ENCODE data around the gene PLCD3. TPM values are rescaled to one million over a fixed set of nuclear protein-coding genes. Genes with fewer than 3 reads are reported as not detected.
A peak's percentile ranks its signal among the peaks of the same experiment; 100 is the strongest.

The PLCD3 gene
- total and polyA plus RNA-seq, 9 of the 15 experiments (the other 6 are each of a cell fraction or from before 2014, with no cell fraction given) = 0.20 to 22.6 (median 7.5) TPM

GRCh38 chr17:45060382-45060796 is 71.9 kb downstream of the PLCD3 start (continued):
- TF ChIP-seq E2F6 (IDR thresholded peaks at IDR 0.05; ENCODE audit: borderline replicate concordance in 1 of 2, extremely low read depth in 1 of 2, insufficient read depth in 1 of 2, insufficient read length in 1 of 2, low read depth in 1 of 2, low read length in 1 of 2, poor library complexity in 1 of 2, severe bottlenecking in 1 of 2) (peak in 1 of 2 experiments; percentile 11), TFAP4 (CRISPR knock-in tag; IDR thresholded peaks at IDR 0.05; ENCODE audit: borderline replicate concordance) (no peak), XRCC3 (IDR thresholded peaks at IDR 0.05) (no peak)

Small RNA genes within 50 kb of the gene (microRNA-seq; reads per million reads assigned to microRNA genes)
- not detected for gene MIR6784 (ENCODE audit: borderline microRNAs expressed)

Small RNA genes within 50 kb of the gene (small RNA-seq; reads per million reads assigned to genes)
- gene MIR6784 (not detected), gene RF00019 (not detected)

Other genes with a start within 250 kb of the PLCD3 start
Only the 7 nearest of the 12 such genes appear.
- gene DCAKD, start 80.9 kb downstream of the PLCD3 start, total RNA-seq (2014; rRNA removed) = 26.1 and 43.3 TPM in 2 replicates
- gene DCAKD, start 80.9 kb downstream of the PLCD3 start, total RNA-seq (2014; rRNA removed; fragmentation: Illumina TruSeq; extraction: Trizol) = 15.3 and 17.4 TPM in 2 replicates
- gene DCAKD, start 80.9 kb downstream of the PLCD3 start, total RNA-seq (2015; rRNA removed; fragmentation: Illumina TruSeq; extraction: Trizol) = 26.2 and 26.5 TPM in 2 replicates
- 35.5 and 39.8 TPM in 2 replicates for gene DCAKD, start 80.9 kb downstream of the PLCD3 start, total RNA-seq (2021)
- 14.4 and 28.6 TPM in 2 replicates for gene DCAKD, start 80.9 kb downstream of the PLCD3 start, polyA plus RNA-seq (2011; rRNA removed)
- 21.4 and 27.7 TPM in 2 replicates for gene DCAKD, start 80.9 kb downstream of the PLCD3 start, polyA plus RNA-seq (2014; fragmentation: Illumina TruSeq; extraction: Trizol)
- gene DCAKD, start 80.9 kb downstream of the PLCD3 start, polyA plus RNA-seq (2014; fragmentation: Nextera tagmentation; extraction: Ambion mirVana) = 1 to 10 TPM; 7.9 to 9.6 TPM
- gene DCAKD, start 80.9 kb downstream of the PLCD3 start, polyA plus RNA-seq (2014; rRNA removed) = 23.5 and 24.8 TPM in 2 replicates
- gene NMT1, start 71.2 kb downstream of the PLCD3 start, total RNA-seq (2014; rRNA removed) = 116 and 117 TPM in 2 replicates
- gene NMT1, start 71.2 kb downstream of the PLCD3 start, total RNA-seq (2014; rRNA removed; fragmentation: Illumina TruSeq; extraction: Trizol) = 105 and 140 TPM in 2 replicates
- 402 and 569 TPM in 2 replicates for gene NMT1, start 71.2 kb downstream of the PLCD3 start, total RNA-seq (2015; rRNA removed; fragmentation: Illumina TruSeq; extraction: Trizol)
- gene NMT1, start 71.2 kb downstream of the PLCD3 start, total RNA-seq (2021) = 213 and 214 TPM in 2 replicates
- 115 and 126 TPM in 2 replicates for gene NMT1, start 71.2 kb downstream of the PLCD3 start, polyA plus RNA-seq (2011; rRNA removed)
- 205 and 323 TPM in 2 replicates for gene NMT1, start 71.2 kb downstream of the PLCD3 start, polyA plus RNA-seq (2014; fragmentation: Illumina TruSeq; extraction: Trizol)
- 100 to 1,000 TPM; 297 to 332 TPM for gene NMT1, start 71.2 kb downstream of the PLCD3 start, polyA plus RNA-seq (2014; fragmentation: Nextera tagmentation; extraction: Ambion mirVana)
- gene NMT1, start 71.2 kb downstream of the PLCD3 start, polyA plus RNA-seq (2014; rRNA removed) = 86.7 and 116 TPM in 2 replicates
- 5.5 and 6.3 TPM in 2 replicates for gene ACBD4, start 3.2 kb upstream of the PLCD3 start, total RNA-seq (2014; rRNA removed)
- 1.6 and 2.1 TPM in 2 replicates for gene ACBD4, start 3.2 kb upstream of the PLCD3 start, total RNA-seq (2014; rRNA removed; fragmentation: Illumina TruSeq; extraction: Trizol)
- gene ACBD4, start 3.2 kb upstream of the PLCD3 start, total RNA-seq (2015; rRNA removed; fragmentation: Illumina TruSeq; extraction: Trizol) = 2.0 and 2.1 TPM in 2 replicates
- gene ACBD4, start 3.2 kb upstream of the PLCD3 start, total RNA-seq (2021) = 4.7 and 5.7 TPM in 2 replicates
- 6.9 and 9.1 TPM in 2 replicates for gene ACBD4, start 3.2 kb upstream of the PLCD3 start, polyA plus RNA-seq (2011; rRNA removed)
- 4.6 and 5.4 TPM in 2 replicates for gene ACBD4, start 3.2 kb upstream of the PLCD3 start, polyA plus RNA-seq (2014; fragmentation: Illumina TruSeq; extraction: Trizol)
- gene ACBD4, start 3.2 kb upstream of the PLCD3 start, polyA plus RNA-seq (2014; fragmentation: Nextera tagmentation; extraction: Ambion mirVana) = under 1 TPM; 0.14 to 0.15 TPM
- gene ACBD4, start 3.2 kb upstream of the PLCD3 start, polyA plus RNA-seq (2014; rRNA removed) = 5.6 and 7.0 TPM in 2 replicates
- gene HEXIM1, start 16.0 kb upstream of the PLCD3 start, total RNA-seq (2014; rRNA removed) = 18.5 and 18.8 TPM in 2 replicates
- gene HEXIM1, start 16.0 kb upstream of the PLCD3 start, total RNA-seq (2014; rRNA removed; fragmentation: Illumina TruSeq; extraction: Trizol) = 4.0 and 4.2 TPM in 2 replicates
- 6.6 and 7.3 TPM in 2 replicates for gene HEXIM1, start 16.0 kb upstream of the PLCD3 start, total RNA-seq (2015; rRNA removed; fragmentation: Illumina TruSeq; extraction: Trizol)
- gene HEXIM1, start 16.0 kb upstream of the PLCD3 start, total RNA-seq (2021) = 21.4 and 28.3 TPM in 2 replicates
- gene HEXIM1, start 16.0 kb upstream of the PLCD3 start, polyA plus RNA-seq (2011; rRNA removed) = 7.9 and 9.1 TPM in 2 replicates
- 20.9 and 27.2 TPM in 2 replicates for gene HEXIM1, start 16.0 kb upstream of the PLCD3 start, polyA plus RNA-seq (2014; fragmentation: Illumina TruSeq; extraction: Trizol)
- 1 to 10 TPM; 1.4 to 1.6 TPM for gene HEXIM1, start 16.0 kb upstream of the PLCD3 start, polyA plus RNA-seq (2014; fragmentation: Nextera tagmentation; extraction: Ambion mirVana)
- gene HEXIM1, start 16.0 kb upstream of the PLCD3 start, polyA plus RNA-seq (2014; rRNA removed) = 24.4 and 26.2 TPM in 2 replicates
- gene HEXIM2, start 29.4 kb upstream of the PLCD3 start, total RNA-seq (2014; rRNA removed) = 2.7 and 3.4 TPM in 2 replicates
- gene HEXIM2, start 29.4 kb upstream of the PLCD3 start, total RNA-seq (2014; rRNA removed; fragmentation: Illumina TruSeq; extraction: Trizol) = 0.29 and 0.69 TPM in 2 replicates
- 1.4 and 1.8 TPM in 2 replicates for gene HEXIM2, start 29.4 kb upstream of the PLCD3 start, total RNA-seq (2015; rRNA removed; fragmentation: Illumina TruSeq; extraction: Trizol)
- 2.0 and 2.1 TPM in 2 replicates for gene HEXIM2, start 29.4 kb upstream of the PLCD3 start, total RNA-seq (2021)
- gene HEXIM2, start 29.4 kb upstream of the PLCD3 start, polyA plus RNA-seq (2011; rRNA removed) = 1.1 and 1.6 TPM in 2 replicates
- 1.1 and 1.9 TPM in 2 replicates for gene HEXIM2, start 29.4 kb upstream of the PLCD3 start, polyA plus RNA-seq (2014; fragmentation: Illumina TruSeq; extraction: Trizol)
- not detected for gene HEXIM2, start 29.4 kb upstream of the PLCD3 start, polyA plus RNA-seq (2014; fragmentation: Nextera tagmentation; extraction: Ambion mirVana)
- 0.86 and 1.8 TPM in 2 replicates for gene HEXIM2, start 29.4 kb upstream of the PLCD3 start, polyA plus RNA-seq (2014; rRNA removed)
- 6.9 and 10.1 TPM in 2 replicates for gene FMNL1, start 89.4 kb upstream of the PLCD3 start, total RNA-seq (2014; rRNA removed)
- 5.7 and 5.8 TPM in 2 replicates for gene FMNL1, start 89.4 kb upstream of the PLCD3 start, total RNA-seq (2014; rRNA removed; fragmentation: Illumina TruSeq; extraction: Trizol)
- gene FMNL1, start 89.4 kb upstream of the PLCD3 start, total RNA-seq (2015; rRNA removed; fragmentation: Illumina TruSeq; extraction: Trizol) = 8.3 and 10.7 TPM in 2 replicates
- 32.1 and 36.6 TPM in 2 replicates for gene FMNL1, start 89.4 kb upstream of the PLCD3 start, total RNA-seq (2021)
- gene FMNL1, start 89.4 kb upstream of the PLCD3 start, polyA plus RNA-seq (2011; rRNA removed) = 7.7 TPM in 2 replicates
- 24.1 and 31.8 TPM in 2 replicates for gene FMNL1, start 89.4 kb upstream of the PLCD3 start, polyA plus RNA-seq (2014; fragmentation: Illumina TruSeq; extraction: Trizol)
- gene FMNL1, start 89.4 kb upstream of the PLCD3 start, polyA plus RNA-seq (2014; fragmentation: Nextera tagmentation; extraction: Ambion mirVana) = 1 to 10 TPM in 1 of 2 experiments, under 1 TPM in 1; 0.70 to 1.3 TPM
- 16.6 and 16.9 TPM in 2 replicates for gene FMNL1, start 89.4 kb upstream of the PLCD3 start, polyA plus RNA-seq (2014; rRNA removed)
- gene SPATA32, start 129.6 kb upstream of the PLCD3 start, total RNA-seq (2014; rRNA removed) = not detected in 2 replicates
- gene SPATA32, start 129.6 kb upstream of the PLCD3 start, total RNA-seq (2014; rRNA removed; fragmentation: Illumina TruSeq; extraction: Trizol) = not detected in 2 replicates
- not detected in 2 replicates for gene SPATA32, start 129.6 kb upstream of the PLCD3 start, total RNA-seq (2015; rRNA removed; fragmentation: Illumina TruSeq; extraction: Trizol)
- gene SPATA32, start 129.6 kb upstream of the PLCD3 start, total RNA-seq (2021) = not detected in 2 replicates
- gene SPATA32, start 129.6 kb upstream of the PLCD3 start, polyA plus RNA-seq (2011; rRNA removed) = not detected in 2 replicates
- gene SPATA32, start 129.6 kb upstream of the PLCD3 start, polyA plus RNA-seq (2014; fragmentation: Illumina TruSeq; extraction: Trizol) = not detected in 2 replicates
- gene SPATA32, start 129.6 kb upstream of the PLCD3 start, polyA plus RNA-seq (2014; fragmentation: Nextera tagmentation; extraction: Ambion mirVana) = under 1 TPM; 0.03 to 0.06 TPM
- not detected in 2 replicates for gene SPATA32, start 129.6 kb upstream of the PLCD3 start, polyA plus RNA-seq (2014; rRNA removed)

Data from K562 (cell line).